K562 (cell line): Measurements from ENCODE around the gene ITPR1. TPM values are rescaled to one million over a fixed set of nuclear protein-coding genes. Genes with fewer than 3 reads are reported as not detected.

ENCODE experiments used
- CHD7 ChIP-seq: fragments of 200-600 bp; sonication (generic); IDR thresholded peaks from one replicate; pipeline ENCODE4 v1.6.1; 2012; ENCODE audit warnings: mild to moderate bottlenecking, low read depth, low read length, inconsistent platforms
- CUX1 ChIP-seq: fragments of 200-800 bp; sonication (Bioruptor generic); IDR thresholded peaks from 2 replicates; pipeline ENCODE4 v1.6.1; 2016; ENCODE audit warnings: missing genetic modification characterization, missing compliant biosample characterization
- NONO ChIP-seq, 2 experiments: fragments of 200-400 bp in 1 of 2; fragments of 450-650 bp in 1 of 2; formaldehyde crosslinking in 1 of 2; IDR thresholded peaks; 2 replicates each; pipeline ENCODE4 v1.6.1; 2017; ENCODE audit warnings: low read depth in 2 of 2, mild to moderate bottlenecking in 2 of 2, moderate library complexity in 2 of 2, low read length in 1 of 2
- TAF15 ChIP-seq: fragments of 200-400 bp; formaldehyde crosslinking; IDR thresholded peaks from 2 replicates; pipeline ENCODE4 v1.6.1; 2017; ENCODE audit warnings: mild to moderate bottlenecking, low read depth, low read length, moderate library complexity
- ZNF384 ChIP-seq: IDR thresholded peaks from 2 replicates; pipeline ENCODE4 v1.6.1; 2012; ENCODE audit warnings: low read depth, low read length, improper control_type of control experiment
- ZNF449 ChIP-seq: fragments of 250-450 bp; sonication (Bioruptor Pico); IDR thresholded peaks from 2 replicates; pipeline ENCODE4 v1.8.0; 2022; ENCODE audit warnings: moderate library complexity, mild to moderate bottlenecking, inconsistent platforms
- polyA plus RNA-seq, 8 experiments: library from polyadenylated mRNA; depleted of rRNA in 4 of 8; stranded (reverse) in 5 of 8; unstranded in 3 of 8; fragments of >200 nt; fragmentation: Nextera tagmentation in 2 of 8; fragmentation: Illumina TruSeq in 1 of 8; extraction: Ambion mirVana in 2 of 8; extraction: Trizol in 1 of 8; gene quantifications; 2 replicates each; pipeline versions ENCODE4 v1.2.1 to v1.2.3, GENCODE V29; 2011 to 2014; ENCODE audit warnings: inconsistent platforms in 1 of 8, missing spikeins in 1 of 8
- total RNA-seq, 7 experiments: library from RNA; depleted of rRNA in 6 of 7; stranded (reverse); fragments of >200 nt in 6 of 7; fragmentation: Illumina TruSeq in 2 of 7; extraction: Trizol in 2 of 7; gene quantifications; 2 replicates each; pipeline versions ENCODE4 v1.2.1 to v1.2.3, GENCODE V29; 2011 to 2021; ENCODE audit warnings: low replicate concordance in 1 of 7

The ITPR1 gene
- total and polyA plus RNA-seq, 9 of the 15 experiments (the other 6 are each of a cell fraction or from before 2014, with no cell fraction given) = 22.4 to 40.0 (median 27.4) TPM

GRCh38 chr3:4505688-4506558 is 12.8 kb downstream of the ITPR1 start (continued):
- TF ChIP-seq CUX1 (peak; percentile 11; the same call in 1 of the 2 replicates), NONO (IDR thresholded peaks at IDR 0.05; ENCODE audit: low read depth in 2 of 2, low read length in 1 of 2) (0 out of 4 replicates have a peak, but pooled peaks of 1 of the 2 experiments have one; percentile 5), ZNF384 (peak; percentile 57), CHD7 (no peak), TAF15 (no peak), ZNF449 (0 out of 2 replicates have a peak, but pooled peaks have one; percentile 10)
